Upper lobe of left lung (tissue), 6 donors: ENCODE measurements around the gene RELCH. TPM values are rescaled to one million over a fixed set of nuclear protein-coding genes. Genes with fewer than 3 reads are reported as not detected.

Experiments used
- ATAC-seq, 2 donors: fragments of 200-7000 bp; cut with Tn5 transposase; one replicate each; pipeline ENCODE4 v1.9.1; 2022; ENCODE audit warnings: mild to moderate bottlenecking in 2 of 2, moderate library complexity in 2 of 2; ENCODE audit not compliant: low FRiP score in 2 of 2
- DNase-seq, 2 donors: peaks; one replicate each; pipeline ENCODE4 v3.0.0-alpha.2; 2019 to 2020
- H3K27ac ChIP-seq, 4 donors: fragments of 200-600 bp; sonication (generic); one replicate each; pipeline ENCODE4 v1.5.1; 2016 to 2019
- H3K27me3 ChIP-seq, 4 donors: fragments of 200-600 bp; sonication (generic); one replicate each; pipeline ENCODE4 v1.5.1; 2017 to 2019
- H3K36me3 ChIP-seq, 4 donors: fragments of 200-600 bp; sonication (generic); one replicate each; pipeline ENCODE4 v1.5.1; 2016 to 2019
- H3K4me1 ChIP-seq, 4 donors: fragments of 200-600 bp; sonication (generic); one replicate each; pipeline ENCODE4 v1.5.1; 2018 to 2019
- H3K4me3 ChIP-seq, 4 donors: fragments of 200-600 bp; sonication (generic); one replicate each; pipeline ENCODE4 v1.5.1; 2017 to 2019; ENCODE audit warnings: mild to moderate bottlenecking in 2 of 4, moderate library complexity in 1 of 4
- H3K9me3 ChIP-seq, 4 donors: fragments of 200-600 bp; sonication (generic); one replicate each; pipeline ENCODE4 v1.5.1; 2018 to 2019
- CTCF ChIP-seq, 6 experiments: fragments of 450-650 bp in 4 of 6; fragments of 200-600 bp in 2 of 6; sonication (generic) in 2 of 6; IDR thresholded peaks; one replicate each; pipeline ENCODE4 v1.5.1; 2016 to 2019; ENCODE audit warnings: antibody characterized with exemption in 6 of 6
- EP300 ChIP-seq, 4 donors: sonication (generic); formaldehyde crosslinking; IDR thresholded peaks; one replicate each; pipeline ENCODE4 v1.5.1; 2017; ENCODE audit warnings: antibody characterized with exemption in 4 of 4, control low read depth in 2 of 4
- POLR2A ChIP-seq, 4 donors: fragments of 450-650 bp; IDR thresholded peaks; one replicate each; pipeline ENCODE4 v1.5.1; 2016 to 2017; ENCODE audit warnings: antibody characterized with exemption in 4 of 4, mild to moderate bottlenecking in 2 of 4
- POLR2AphosphoS5 ChIP-seq, 2 donors: sonication (generic); formaldehyde crosslinking; IDR thresholded peaks; one replicate each; pipeline ENCODE4 v1.5.1; 2017; ENCODE audit warnings: antibody characterized with exemption in 2 of 2
- WGBS, 2 donors: methylation state at CpG; one replicate each; pipeline ENCODE4 v1.1.5; 2017 to 2018; 5-methylcytosine and 5-hydroxymethylcytosine counted together
- total RNA-seq, 6 donors: library from RNA; depleted of rRNA in 4 of 6; stranded (reverse); fragments of >200 nt in 4 of 6; gene quantifications; one replicate each; pipeline versions ENCODE4 v1.1.0 to v1.2.1, GENCODE V29; 2016 to 2021
- donor health status: DM: no; HTN: no; CAD: no; lungs with moderate emphysema.
- donor health status: DM: no; HTN: yes; CAD: no; lungs with severe emphysema.

Gene RELCH
- total RNA-seq, 6 donors from 2014 or later = 27.8 to 66.7 (median 35.8) TPM

GRCh38 chr18:62288665-62289008, 101.6 kb downstream of the RELCH start:
- H3K27me3 ChIP-seq = no peaks in the 10 kb centered on the region
- WGBS, 2 donors = 58 to 69% methylated on average over 2 of the region's 2 CpGs
- peak in 1 of 2 donors; percentile 60 for ATAC-seq

GRCh38 chr18:62289047-62289446, 102.0 kb downstream of the RELCH start:
- H3K4me1 ChIP-seq = no peaks in the 10 kb centered on the region

More at GRCh38 chr18:62288665-62289008, 101.6 kb downstream of the RELCH start:
- no peaks in the 10 kb centered on the region for H3K4me1 ChIP-seq
- TF ChIP-seq POLR2A (IDR thresholded peaks at IDR 0.05) (no peak), EP300 (IDR thresholded peaks at IDR 0.05) (no peak), POLR2AphosphoS5 (IDR thresholded peaks at IDR 0.05) (no peak), CTCF (IDR thresholded peaks at IDR 0.05) (no peak)
- H3K36me3 ChIP-seq = peaks cover 0 to 41% (median 23%) of the 10 kb centered on the region in 4 donors
- no peaks in the 10 kb centered on the region for H3K9me3 ChIP-seq
- DNase-seq = no peak
- no peak overlapping the region for H3K27ac ChIP-seq
- no peak overlapping the region for H3K4me3 ChIP-seq

GRCh38 chr18:62294073-62294472, 107.0 kb downstream of the RELCH start:
- no peak overlapping the region for H3K4me3 ChIP-seq
- DNase-seq (no peak), ATAC-seq (no peak)
- H3K9me3 ChIP-seq = no peaks in the 10 kb centered on the region
- peaks cover 0 to 33% (median 19%) of the 10 kb centered on the region in 4 donors for H3K36me3 ChIP-seq
- H3K27me3 ChIP-seq = no peaks in the 10 kb centered on the region
- no peaks in the 10 kb centered on the region for H3K4me1 ChIP-seq
- no peak overlapping the region for H3K27ac ChIP-seq
- TF ChIP-seq CTCF (IDR thresholded peaks at IDR 0.05) (no peak), POLR2A (IDR thresholded peaks at IDR 0.05) (no peak), POLR2AphosphoS5 (IDR thresholded peaks at IDR 0.05) (no peak), EP300 (IDR thresholded peaks at IDR 0.05) (no peak)

More at GRCh38 chr18:62289047-62289446, 102.0 kb downstream of the RELCH start:
- ATAC-seq (no peak), DNase-seq (no peak)
- 88 to 93% methylated on average over 2 of the region's 2 CpGs for WGBS, 2 donors
- Histone ChIP-seq H3K27me3 (no peaks in the 10 kb centered on the region), H3K4me3 (no peak overlapping the region), H3K27ac (no peak overlapping the region), H3K36me3 (peaks cover 0 to 41% (median 23%) of the 10 kb centered on the region in 4 donors), H3K9me3 (no peaks in the 10 kb centered on the region)
- TF ChIP-seq CTCF (IDR thresholded peaks at IDR 0.05) (no peak), EP300 (IDR thresholded peaks at IDR 0.05) (no peak), POLR2AphosphoS5 (IDR thresholded peaks at IDR 0.05) (no peak), POLR2A (IDR thresholded peaks at IDR 0.05) (no peak)

GRCh38 chr18:62300359-62300963, 113.4 kb downstream of the RELCH start:
- DNase-seq (no peak), ATAC-seq (no peak)
- H3K4me1 ChIP-seq = no peaks in the 10 kb centered on the region
- H3K27ac ChIP-seq = no peak overlapping the region
- no peaks in the 10 kb centered on the region for H3K27me3 ChIP-seq
- no peak overlapping the region for H3K4me3 ChIP-seq
- TF ChIP-seq POLR2AphosphoS5 (IDR thresholded peaks at IDR 0.05) (no peak), CTCF (IDR thresholded peaks at IDR 0.05) (no peak), POLR2A (IDR thresholded peaks at IDR 0.05) (no peak), EP300 (IDR thresholded peaks at IDR 0.05) (no peak)
- H3K9me3 ChIP-seq = no peaks in the 10 kb centered on the region
- peaks cover 4 to 62% (median 10%) of the 10 kb centered on the region in 4 donors for H3K36me3 ChIP-seq
- 91 to 96% methylated on average over 3 of the region's 3 CpGs for WGBS, 2 donors

GRCh38 chr18:62301322-62301721, 114.3 kb downstream of the RELCH start:
- TF ChIP-seq POLR2A (IDR thresholded peaks at IDR 0.05) (no peak), POLR2AphosphoS5 (IDR thresholded peaks at IDR 0.05) (no peak), EP300 (IDR thresholded peaks at IDR 0.05) (no peak), CTCF (IDR thresholded peaks at IDR 0.05) (no peak)
- no peak overlapping the region for H3K27ac ChIP-seq
- DNase-seq = no peak
- peaks cover 4 to 69% (median 10%) of the 10 kb centered on the region in 4 donors for H3K36me3 ChIP-seq
- no peaks in the 10 kb centered on the region for H3K27me3 ChIP-seq
- WGBS, 2 donors = 96 to 100% methylated on average over 1 of the region's 1 CpG
- H3K9me3 ChIP-seq = no peaks in the 10 kb centered on the region
- H3K4me3 ChIP-seq = no peak overlapping the region
- ATAC-seq = no peak
- no peaks in the 10 kb centered on the region for H3K4me1 ChIP-seq
